Measurements from ENCODE around the gene ADAMTSL1. TPM values are rescaled to one million over a fixed set of nuclear protein-coding genes. Genes with fewer than 3 reads are reported as not detected.

ADAMTSL1 gene
- total RNA-seq, 1 experiment from 2014 or later: not detected

GRCh38 chr9:18492612-18493011 is 18.7 kb downstream of the ADAMTSL1 start:
- H2AFZ ChIP-seq (ENCODE audit: low read depth, low read length, poor library complexity, severe bottlenecking): no peak overlapping the region
- no peak overlapping the region for H3K4me2 ChIP-seq (ENCODE audit: low read length)
- TF ChIP-seq FOSL1 (IDR thresholded peaks at IDR 0.05; ENCODE audit: low read depth): no peak
- TF ChIP-seq CEBPB (IDR thresholded peaks at IDR 0.05; ENCODE audit: low read depth): no peak
- TF ChIP-seq TCF7L2 (IDR thresholded peaks at IDR 0.05; ENCODE audit: borderline replicate concordance, extremely low read depth, insufficient read depth, insufficient read length): no peak
- TF ChIP-seq JUND (IDR thresholded peaks at IDR 0.05): no peak
- no peak for TF ChIP-seq EGR1 (IDR thresholded peaks at IDR 0.05; ENCODE audit: low read depth)
- TF ChIP-seq REST (IDR thresholded peaks at IDR 0.05; ENCODE audit: low read depth): no peak
- no peak for TF ChIP-seq EZH2phosphoT487 (IDR thresholded peaks at IDR 0.05; ENCODE audit: borderline replicate concordance)
- TF ChIP-seq SP1 (IDR thresholded peaks at IDR 0.05; ENCODE audit: low read depth): no peak
- TF ChIP-seq SRF (IDR thresholded peaks at IDR 0.05; ENCODE audit: low read depth): no peak
- TF ChIP-seq POLR2A (IDR thresholded peaks at IDR 0.05; ENCODE audit: borderline replicate concordance, extremely low read depth, insufficient read depth, insufficient read length): no peak
- TF ChIP-seq YY1 (IDR thresholded peaks at IDR 0.05; ENCODE audit: extremely low read depth, insufficient replicate concordance, low read depth, low read length): no peak
- TF ChIP-seq RAD21 (IDR thresholded peaks at IDR 0.05; ENCODE audit: low read depth): no peak
- no peak for TF ChIP-seq ZBTB33 (IDR thresholded peaks at IDR 0.05; ENCODE audit: extremely low read depth, insufficient replicate concordance, low read length)
- TF ChIP-seq ELF1 (IDR thresholded peaks at IDR 0.05; ENCODE audit: borderline replicate concordance, low read depth): no peak
- no peak for DNase-seq (ENCODE audit: low read depth, low spot score)
- no peak for ATAC-seq
- H3K9me2 ChIP-seq (ENCODE audit: insufficient read depth): no peaks in the 10 kb centered on the region
- no peaks in the 10 kb centered on the region for H3K36me3 ChIP-seq (ENCODE audit: control insufficient read depth in 1 of 2, insufficient read depth in 2 of 2, low read length in 2 of 2)
- POLR2A ChIA-PET: no interaction called here
- no peak overlapping the region for H3K27ac ChIP-seq (ENCODE audit: low read depth, low read length)
- H3K9me3 ChIP-seq (ENCODE audit: control insufficient read depth in 1 of 2, insufficient read depth in 1 of 2, low read depth in 1 of 2, low read length in 2 of 2): no peaks in the 10 kb centered on the region; a peak in 1 of 4 replicates
- H3K4me3 ChIP-seq (replicated peaks in 1 of 2; ENCODE audit: low read depth in 1 of 2, low read length in 2 of 2): no peak overlapping the region
- H3K9ac ChIP-seq (ENCODE audit: low read length): no peak overlapping the region
- no peaks in the 10 kb centered on the region for H3K79me2 ChIP-seq (ENCODE audit: insufficient read depth, low read length)
- RAD21 ChIA-PET (ENCODE audit: low non-redundant PET in 1 of 2, low total read pairs in 2 of 2, uncharacterized antibody in 2 of 2, unreplicated experiment in 2 of 2): no interaction called here
- CTCF ChIA-PET: no interaction called here
- H4K20me1 ChIP-seq (ENCODE audit: insufficient read depth): no peaks in the 10 kb centered on the region; the same call in 1 of the 2 replicates
- no peaks in the 10 kb centered on the region for H3K4me1 ChIP-seq (ENCODE audit: control insufficient read depth in 1 of 2, insufficient read depth in 2 of 2, low read length in 2 of 2)
- no TSS peak for BruUV-seq (replicated peaks)
- intact Hi-C loops (cut with micrococcal nuclease): no loop called here
- peaks cover 3% of the 10 kb centered on the region; the same call in 1 of the 2 replicates for H3K27me3 ChIP-seq (ENCODE audit: insufficient read depth, low read length)
